ENCODE data around the gene SBF1. TPM values are rescaled to one million over a fixed set of nuclear protein-coding genes. Genes with fewer than 3 reads are reported as not detected.

SBF1 gene
- polyA plus RNA-seq, 1 of the 3 experiments (the other 2 are of a cell fraction), result 29.1 TPM

- CTCF ChIA-PET, result interaction anchor here (0.6 to 1.1 kb wide), 3 partner anchors 9 to 153 kb away, joined by 3 to 4 read pairs (median 3); no protein-coding TSS in a partner anchor
- Histone ChIP-seq H3K9me2 (no peaks in the 10 kb centered on the region), H3K27me3 (ENCODE audit: insufficient read depth) (no peaks in the 10 kb centered on the region), H2AFZ (ENCODE audit: low read depth) (no peak overlapping the region), H3K79me2 (ENCODE audit: insufficient read depth) (peaks cover 2% of the 10 kb centered on the region; the same call in 1 of the 2 replicates), H3K9me3 (no peaks in the 10 kb centered on the region), H3K27ac (ENCODE audit: low read depth in 2 of 2, low read length in 1 of 2) (no peak overlapping the region), H3K4me2 (no peak overlapping the region), H3K4me1 (ENCODE audit: control insufficient read depth in 1 of 2, insufficient read depth in 2 of 2, low read depth in 1 of 2, low read length in 1 of 2) (no peaks in the 10 kb centered on the region), H3K4me3 (ENCODE audit: low read depth in 2 of 2, low read length in 1 of 2) (no peak overlapping the region), H3K36me3 (replicated peaks in 1 of 2; ENCODE audit: control insufficient read depth in 1 of 2, insufficient read depth in 2 of 2, low read length in 1 of 2) (peaks cover 27 to 31% of the 10 kb centered on the region in 2 experiments), H3F3A (replicated peaks; ENCODE audit: insufficient read depth) (peaks cover 12% of the 10 kb centered on the region), H4K20me1 (ENCODE audit: insufficient read depth) (no peaks in the 10 kb centered on the region), H3K9ac (no peak overlapping the region)
- POLR2A ChIA-PET, result no interaction called here
- WGBS (ENCODE audit: low lambda C conversion rate), result 96% methylated on average over 5 of the region's 5 CpGs
- no peak for DNase-seq
- TF ChIP-seq RAD21 (IDR thresholded peaks at IDR 0.05; ENCODE audit: low read length) (no peak), YY1 (IDR thresholded peaks at IDR 0.05; ENCODE audit: low read depth) (no peak), FOSL2 (IDR thresholded peaks at IDR 0.05; ENCODE audit: borderline replicate concordance, low read depth) (no peak), POLR2AphosphoS5 (IDR thresholded peaks at IDR 0.05; ENCODE audit: low read depth, low read length) (no peak), TAF1 (IDR thresholded peaks at IDR 0.05; ENCODE audit: borderline replicate concordance, low read depth, low read length) (no peak), GABPA (IDR thresholded peaks at IDR 0.05; ENCODE audit: low read depth) (no peak), MXI1 (IDR thresholded peaks at IDR 0.05; ENCODE audit: low read depth, low read length) (no peak), ELF1 (IDR thresholded peaks at IDR 0.05) (no peak), TEAD4 (IDR thresholded peaks at IDR 0.05; ENCODE audit: borderline replicate concordance, insufficient read depth) (no peak), CHD2 (IDR thresholded peaks at IDR 0.05; ENCODE audit: low read length, partially characterized antibody) (no peak)
- TF ChIP-seq, protein P1, sequence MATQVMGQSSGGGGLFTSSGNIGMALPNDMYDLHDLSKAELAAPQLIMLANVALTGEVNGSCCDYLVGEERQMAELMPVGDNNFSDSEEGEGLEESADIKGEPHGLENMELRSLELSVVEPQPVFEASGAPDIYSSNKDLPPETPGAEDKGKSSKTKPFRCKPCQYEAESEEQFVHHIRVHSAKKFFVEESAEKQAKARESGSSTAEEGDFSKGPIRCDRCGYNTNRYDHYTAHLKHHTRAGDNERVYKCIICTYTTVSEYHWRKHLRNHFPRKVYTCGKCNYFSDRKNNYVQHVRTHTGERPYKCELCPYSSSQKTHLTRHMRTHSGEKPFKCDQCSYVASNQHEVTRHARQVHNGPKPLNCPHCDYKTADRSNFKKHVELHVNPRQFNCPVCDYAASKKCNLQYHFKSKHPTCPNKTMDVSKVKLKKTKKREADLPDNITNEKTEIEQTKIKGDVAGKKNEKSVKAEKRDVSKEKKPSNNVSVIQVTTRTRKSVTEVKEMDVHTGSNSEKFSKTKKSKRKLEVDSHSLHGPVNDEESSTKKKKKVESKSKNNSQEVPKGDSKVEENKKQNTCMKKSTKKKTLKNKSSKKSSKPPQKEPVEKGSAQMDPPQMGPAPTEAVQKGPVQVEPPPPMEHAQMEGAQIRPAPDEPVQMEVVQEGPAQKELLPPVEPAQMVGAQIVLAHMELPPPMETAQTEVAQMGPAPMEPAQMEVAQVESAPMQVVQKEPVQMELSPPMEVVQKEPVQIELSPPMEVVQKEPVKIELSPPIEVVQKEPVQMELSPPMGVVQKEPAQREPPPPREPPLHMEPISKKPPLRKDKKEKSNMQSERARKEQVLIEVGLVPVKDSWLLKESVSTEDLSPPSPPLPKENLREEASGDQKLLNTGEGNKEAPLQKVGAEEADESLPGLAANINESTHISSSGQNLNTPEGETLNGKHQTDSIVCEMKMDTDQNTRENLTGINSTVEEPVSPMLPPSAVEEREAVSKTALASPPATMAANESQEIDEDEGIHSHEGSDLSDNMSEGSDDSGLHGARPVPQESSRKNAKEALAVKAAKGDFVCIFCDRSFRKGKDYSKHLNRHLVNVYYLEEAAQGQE (IDR thresholded peaks at IDR 0.05; ENCODE audit: low read depth, low read length), result no peak
- TF ChIP-seq, protein P2, sequence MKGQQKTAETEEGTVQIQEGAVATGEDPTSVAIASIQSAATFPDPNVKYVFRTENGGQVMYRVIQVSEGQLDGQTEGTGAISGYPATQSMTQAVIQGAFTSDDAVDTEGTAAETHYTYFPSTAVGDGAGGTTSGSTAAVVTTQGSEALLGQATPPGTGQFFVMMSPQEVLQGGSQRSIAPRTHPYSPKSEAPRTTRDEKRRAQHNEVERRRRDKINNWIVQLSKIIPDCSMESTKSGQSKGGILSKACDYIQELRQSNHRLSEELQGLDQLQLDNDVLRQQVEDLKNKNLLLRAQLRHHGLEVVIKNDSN (IDR thresholded peaks at IDR 0.05; ENCODE audit: borderline replicate concordance, low read depth), result no peak
- TF ChIP-seq, protein P3, sequence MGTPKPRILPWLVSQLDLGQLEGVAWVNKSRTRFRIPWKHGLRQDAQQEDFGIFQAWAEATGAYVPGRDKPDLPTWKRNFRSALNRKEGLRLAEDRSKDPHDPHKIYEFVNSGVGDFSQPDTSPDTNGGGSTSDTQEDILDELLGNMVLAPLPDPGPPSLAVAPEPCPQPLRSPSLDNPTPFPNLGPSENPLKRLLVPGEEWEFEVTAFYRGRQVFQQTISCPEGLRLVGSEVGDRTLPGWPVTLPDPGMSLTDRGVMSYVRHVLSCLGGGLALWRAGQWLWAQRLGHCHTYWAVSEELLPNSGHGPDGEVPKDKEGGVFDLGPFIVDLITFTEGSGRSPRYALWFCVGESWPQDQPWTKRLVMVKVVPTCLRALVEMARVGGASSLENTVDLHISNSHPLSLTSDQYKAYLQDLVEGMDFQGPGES (IDR thresholded peaks at IDR 0.05; ENCODE audit: low read depth, low read length), result no peak
- TF ChIP-seq, protein P4, sequence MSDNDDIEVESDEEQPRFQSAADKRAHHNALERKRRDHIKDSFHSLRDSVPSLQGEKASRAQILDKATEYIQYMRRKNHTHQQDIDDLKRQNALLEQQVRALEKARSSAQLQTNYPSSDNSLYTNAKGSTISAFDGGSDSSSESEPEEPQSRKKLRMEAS (IDR thresholded peaks at IDR 0.05; ENCODE audit: low read depth), result no peak
Observed at GRCh38 chr22:50452649-50453048, 22.2 kb downstream of the SBF1 start.

Data from SK-N-SH (cell line).